HG02571 (cell line): ENCODE results near the gene BCAP29.

Experiments used
- ATAC-seq: cut with Tn5 transposase; IDR thresholded peaks from one replicate; pipeline ENCODE4 v1.9.1; 2021; ENCODE audit warnings: mild to moderate bottlenecking, moderate library complexity; ENCODE audit not compliant: unreplicated experiment

Gene BCAP29

DNA sequence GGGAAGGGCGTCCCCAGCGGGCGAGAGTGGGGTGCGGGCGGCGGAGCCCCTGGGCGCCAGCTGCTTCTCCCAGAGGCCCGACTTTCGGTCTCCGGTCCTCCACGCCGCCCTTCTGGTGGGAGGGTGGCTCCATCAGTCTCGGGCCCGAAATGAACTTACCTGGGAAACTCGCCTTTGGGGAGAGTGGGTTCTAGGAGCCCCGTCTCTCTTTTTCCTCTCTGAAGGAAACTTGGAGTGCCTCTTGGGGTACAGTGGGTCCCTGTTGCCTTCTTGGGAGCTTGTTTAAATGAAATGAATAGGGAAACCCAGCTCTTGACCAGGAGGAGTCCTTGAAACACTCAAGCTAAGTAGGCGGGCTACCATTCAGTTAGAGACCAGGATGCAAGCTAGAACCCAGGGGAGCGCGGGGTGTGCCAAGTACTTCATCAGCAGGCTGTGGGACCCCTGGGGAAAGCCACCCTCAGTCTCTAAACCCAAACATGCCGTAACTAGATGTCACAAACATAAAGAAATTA lies 81.9 kb downstream of the BCAP29 start:
- no peak for ATAC-seq

DNA sequence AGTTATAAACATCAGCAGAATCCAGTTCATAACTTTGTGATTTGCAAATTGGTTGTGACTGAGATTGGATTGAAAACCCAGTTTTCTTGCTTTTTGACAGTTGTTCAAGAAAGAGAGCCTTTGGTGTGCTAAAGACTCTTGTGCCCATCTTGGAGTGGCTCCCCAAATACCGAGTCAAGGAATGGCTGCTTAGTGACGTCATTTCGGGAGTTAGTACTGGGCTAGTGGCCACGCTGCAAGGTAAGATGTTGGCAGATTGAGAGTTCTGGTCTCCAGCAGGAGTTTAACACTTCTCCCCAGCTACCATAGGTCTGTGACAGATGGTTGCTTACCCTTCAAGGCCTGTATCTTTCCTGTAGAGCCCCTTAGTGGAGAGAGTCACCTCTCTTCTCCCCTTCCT lies 83.2 kb downstream of the BCAP29 start:
- no peak for ATAC-seq

DNA sequence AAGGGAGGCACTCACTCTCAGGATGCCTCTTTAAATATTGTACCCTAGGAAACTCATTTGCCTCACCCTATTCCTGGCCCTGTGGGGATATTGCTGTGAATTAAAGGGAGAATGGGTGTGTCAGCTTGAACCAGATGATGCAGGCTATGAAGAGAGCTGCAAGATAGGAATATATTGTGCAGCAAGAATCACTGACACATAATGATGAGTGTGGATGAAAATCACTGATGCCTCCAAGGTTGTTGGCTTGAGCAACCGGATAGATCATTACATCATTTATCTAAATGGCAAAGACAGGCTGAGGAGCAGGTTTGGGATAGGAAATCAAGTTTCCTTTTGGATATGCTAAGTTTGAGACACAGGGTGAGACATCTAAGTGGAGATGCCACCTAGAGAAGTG lies 86.7 kb downstream of the BCAP29 start:
- no peak for ATAC-seq

DNA sequence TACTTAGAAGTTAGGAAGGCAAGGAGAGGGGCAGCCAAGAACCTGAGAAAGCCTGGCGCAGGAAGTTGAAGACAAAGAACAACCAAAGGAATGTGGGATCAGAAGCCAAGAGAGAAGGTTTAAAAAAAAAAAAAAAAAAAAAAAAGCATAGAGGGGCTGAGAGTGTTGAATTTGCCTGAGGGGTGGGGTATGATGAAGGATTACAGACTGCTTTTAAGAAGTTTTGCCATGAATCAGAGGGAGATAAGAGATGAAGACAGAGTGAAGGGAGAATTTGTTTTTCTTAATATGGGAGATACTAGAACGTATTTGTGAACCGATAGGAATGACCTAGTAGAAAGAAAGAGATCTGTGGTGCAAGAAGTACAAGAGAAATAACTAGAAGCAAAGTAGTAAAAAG lies 87.3 kb downstream of the BCAP29 start:
- ATAC-seq = no peak

DNA sequence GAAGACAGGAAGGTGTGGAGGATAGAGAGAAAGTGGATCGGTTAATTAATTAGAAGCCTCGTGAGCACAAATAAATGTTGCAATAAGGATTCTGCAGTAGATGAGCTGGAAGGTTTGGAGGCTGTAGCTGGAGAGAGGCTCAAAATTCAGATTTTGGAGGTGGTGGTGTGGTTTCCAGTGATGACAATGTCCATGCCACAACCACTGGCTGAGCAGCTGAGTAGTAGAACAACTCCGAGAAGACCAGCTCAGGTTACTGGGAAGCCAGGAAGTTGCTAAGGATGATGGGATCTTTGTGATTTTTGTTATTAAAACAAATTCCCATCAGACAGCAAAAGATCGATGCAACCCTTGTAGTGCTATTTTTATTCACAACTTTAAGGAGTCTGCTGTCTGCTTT lies 88.2 kb downstream of the BCAP29 start:
- ATAC-seq = no peak
